GM12878 (cell line): ENCODE results near the gene PLP2. TPM values are rescaled to one million over a fixed set of nuclear protein-coding genes. Genes with fewer than 3 reads are reported as not detected.

ENCODE experiments used
- CBX3 ChIP-seq: fragments of 200-600 bp; sonication (generic); IDR thresholded peaks from 2 replicates; pipeline ENCODE4 v1.6.1; 2016; ENCODE audit warnings: low read depth, borderline replicate concordance
- EED ChIP-seq: sonication (generic); IDR thresholded peaks from 2 replicates; pipeline ENCODE4 v1.6.1; 2016; ENCODE audit warnings: antibody characterized with exemption, low read depth
- EGR1 ChIP-seq, 2 experiments: IDR thresholded peaks; 1 replicate in 1 of 2; 2 replicates in 1 of 2; pipeline ENCODE4 v1.6.1; 2011 to 2012; ENCODE audit warnings: low read depth in 2 of 2, low read length in 2 of 2, borderline replicate concordance in 1 of 2, mild to moderate bottlenecking in 1 of 2, moderate library complexity in 1 of 2
- ETV6 ChIP-seq, 2 experiments: fragments of 450-650 bp in 1 of 2; IDR thresholded peaks in 1 of 2; conservative IDR thresholded peaks in 1 of 2; 2 replicates each; pipeline ENCODE4 v1.6.1; 2014; ENCODE audit warnings: antibody characterized with exemption in 1 of 2, borderline replicate concordance in 1 of 2, low read depth in 1 of 2, mild to moderate bottlenecking in 1 of 2, moderate library complexity in 1 of 2
- FOXK2 ChIP-seq: fragments of 450-650 bp; IDR thresholded peaks from 2 replicates; pipeline ENCODE4 v1.6.1; 2017; ENCODE audit warnings: mild to moderate bottlenecking, moderate library complexity
- GABPA ChIP-seq: IDR thresholded peaks from 2 replicates; pipeline ENCODE4 v1.6.1; 2014; ENCODE audit warnings: antibody characterized with exemption, low read depth, mild to moderate bottlenecking, inconsistent platforms
- HDAC2 ChIP-seq: fragments of 200-600 bp; sonication (generic); IDR thresholded peaks from 2 replicates; pipeline ENCODE4 v1.6.1; 2017
- IKZF1 ChIP-seq: fragments of 450-650 bp; conservative IDR thresholded peaks from 2 replicates; pipeline ENCODE4 v1.6.1; 2017; ENCODE audit warnings: antibody characterized with exemption, mild to moderate bottlenecking
- KLF5 ChIP-seq: fragments of 450-650 bp; IDR thresholded peaks from 2 replicates; pipeline ENCODE4 v1.6.1; 2014; ENCODE audit warnings: mild to moderate bottlenecking; ENCODE audit not compliant: partially characterized antibody
- MXI1 ChIP-seq: fragments of 150-350 bp; IDR thresholded peaks from 2 replicates; pipeline ENCODE4 v1.6.1; 2011; ENCODE audit warnings: low read depth, mild to moderate bottlenecking, inconsistent platforms, low read length, improper control_type of control experiment
- MYB ChIP-seq: fragments of 150-350 bp; IDR thresholded peaks from 2 replicates; pipeline ENCODE4 v1.6.1; 2014; ENCODE audit warnings: mild to moderate bottlenecking, low read depth, low read length, borderline replicate concordance
- MYC ChIP-seq: IDR thresholded peaks from 2 replicates; pipeline ENCODE4 v1.6.1; 2011; ENCODE audit warnings: mild to moderate bottlenecking, low read length, moderate library complexity, inconsistent platforms; ENCODE audit not compliant: insufficient read depth, insufficient replicate concordance, insufficient read length, severe bottlenecking
- NR2F1 ChIP-seq: fragments of 450-650 bp; conservative IDR thresholded peaks from 2 replicates; pipeline ENCODE4 v1.6.1; 2017; ENCODE audit warnings: mild to moderate bottlenecking
- POLR2AphosphoS2 ChIP-seq: IDR thresholded peaks from 2 replicates; pipeline ENCODE4 v1.6.1; 2011; ENCODE audit warnings: low read depth, mild to moderate bottlenecking, low read length, improper control_type of control experiment, moderate library complexity
- RB1 ChIP-seq: fragments of 450-650 bp; formaldehyde crosslinking; IDR thresholded peaks from 2 replicates; pipeline ENCODE4 v1.6.1; 2017; ENCODE audit warnings: mild to moderate bottlenecking, borderline replicate concordance
- RCOR1 ChIP-seq: conservative IDR thresholded peaks from 2 replicates; pipeline ENCODE4 v1.6.1; 2012; ENCODE audit warnings: low read depth, low read length, improper control_type of control experiment
- SIX5 ChIP-seq: IDR thresholded peaks from 2 replicates; pipeline ENCODE4 v1.6.1; 2011; ENCODE audit warnings: mild to moderate bottlenecking, low read depth, low read length, moderate library complexity; ENCODE audit not compliant: severe bottlenecking
- SPI1 ChIP-seq: IDR thresholded peaks from 2 replicates; pipeline ENCODE4 v1.6.1; 2011; ENCODE audit warnings: low read depth, mild to moderate bottlenecking, low read length, moderate library complexity, borderline replicate concordance; ENCODE audit not compliant: insufficient read depth
- SRF ChIP-seq, 2 experiments: IDR thresholded peaks; 2 replicates each; pipeline ENCODE4 v1.6.1; 2011; ENCODE audit warnings: low read depth in 2 of 2, low read length in 2 of 2, mild to moderate bottlenecking in 1 of 2, moderate library complexity in 1 of 2
- ZNF207 ChIP-seq: fragments of 450-650 bp; IDR thresholded peaks from 2 replicates; pipeline ENCODE4 v1.6.1; 2014; ENCODE audit warnings: antibody characterized with exemption, mild to moderate bottlenecking, borderline replicate concordance
- ZNF274 ChIP-seq: IDR thresholded peaks from one replicate; pipeline ENCODE4 v1.8.0; 2011; ENCODE audit not compliant: insufficient read length, insufficient read depth
- ZNF622 ChIP-seq: fragments of 450-650 bp; IDR thresholded peaks from 2 replicates; pipeline ENCODE4 v1.6.1; 2017; ENCODE audit warnings: mild to moderate bottlenecking, inconsistent platforms
- polyA plus RNA-seq, 11 experiments: library from polyadenylated mRNA; depleted of rRNA in 4 of 11; unstranded in 6 of 11; stranded (reverse) in 5 of 11; fragments of >200 nt; fragmentation: Nextera tagmentation in 4 of 11; fragmentation: Illumina TruSeq in 1 of 11; extraction: Ambion mirVana in 4 of 11; extraction: Trizol in 1 of 11; gene quantifications; 1 replicate in 1 of 11; 2 replicates in 10 of 11; pipeline versions ENCODE4 v1.2.1 to v1.2.3, GENCODE V29; 2011 to 2016; ENCODE audit warnings: inconsistent platforms in 2 of 11, missing spikeins in 2 of 11, low read depth in 1 of 11
- total RNA-seq, 4 experiments: library from RNA; depleted of rRNA in 3 of 4; stranded (reverse); fragments of >200 nt in 3 of 4; fragmentation: Illumina TruSeq in 1 of 4; extraction: Trizol in 1 of 4; gene quantifications; 2 replicates each; pipeline versions ENCODE4 v1.2.1 to v1.2.3, GENCODE V29; 2013 to 2021
- TF ChIP-seq, protein P1 (sequence below): fragments of 450-650 bp; IDR thresholded peaks from 2 replicates; pipeline ENCODE4 v1.6.1; 2017; ENCODE audit warnings: mild to moderate bottlenecking, moderate library complexity
- TF ChIP-seq, protein P2 (sequence below): IDR thresholded peaks from 2 replicates; pipeline ENCODE4 v1.6.1; 2012; ENCODE audit warnings: low read length, inconsistent platforms
- TF ChIP-seq, protein P3 (sequence below): IDR thresholded peaks from 2 replicates; pipeline ENCODE4 v1.6.1; 2011; ENCODE audit warnings: borderline replicate concordance, low read depth, mild to moderate bottlenecking, moderate library complexity, low read length; ENCODE audit not compliant: insufficient read depth, poor library complexity, severe bottlenecking

The PLP2 gene
- total and polyA plus RNA-seq, 10 of the 15 experiments (the other 5 are each of a cell fraction or from before 2014, with no cell fraction given), result 56.6 to 177 (median 99.3) TPM

DNA sequence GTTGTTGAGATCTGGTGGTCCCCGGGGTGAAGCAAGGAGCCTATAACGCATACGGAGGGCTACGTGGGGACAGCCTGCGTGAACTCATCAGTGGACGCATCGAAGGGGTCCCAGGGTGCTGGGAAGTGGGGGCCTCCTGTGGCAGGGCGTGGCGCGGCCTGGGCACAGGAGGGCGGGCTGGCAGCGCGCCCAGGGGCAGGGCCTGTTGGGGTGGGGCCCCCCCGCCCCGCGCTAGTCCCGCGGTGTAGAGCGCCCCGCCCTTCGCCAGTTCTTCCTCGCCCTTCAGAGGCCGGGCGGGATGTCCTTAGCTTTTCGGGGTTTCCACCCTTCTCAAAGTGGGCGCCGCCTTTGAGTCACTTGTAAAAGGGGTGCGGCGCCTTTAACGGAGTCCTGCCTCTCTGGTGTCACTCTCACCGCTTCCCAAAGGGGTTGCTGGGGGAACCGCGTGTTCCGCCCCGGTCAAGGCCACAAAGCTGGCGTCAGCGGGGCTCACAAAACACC, 632 bp downstream of the PLP2 start (continued):
- peak; percentile 66; the same call in 1 of the 2 replicates for TF ChIP-seq RB1
- no peak for TF ChIP-seq SIX5
- TF ChIP-seq ZNF274, result no peak
- TF ChIP-seq, protein P1, sequence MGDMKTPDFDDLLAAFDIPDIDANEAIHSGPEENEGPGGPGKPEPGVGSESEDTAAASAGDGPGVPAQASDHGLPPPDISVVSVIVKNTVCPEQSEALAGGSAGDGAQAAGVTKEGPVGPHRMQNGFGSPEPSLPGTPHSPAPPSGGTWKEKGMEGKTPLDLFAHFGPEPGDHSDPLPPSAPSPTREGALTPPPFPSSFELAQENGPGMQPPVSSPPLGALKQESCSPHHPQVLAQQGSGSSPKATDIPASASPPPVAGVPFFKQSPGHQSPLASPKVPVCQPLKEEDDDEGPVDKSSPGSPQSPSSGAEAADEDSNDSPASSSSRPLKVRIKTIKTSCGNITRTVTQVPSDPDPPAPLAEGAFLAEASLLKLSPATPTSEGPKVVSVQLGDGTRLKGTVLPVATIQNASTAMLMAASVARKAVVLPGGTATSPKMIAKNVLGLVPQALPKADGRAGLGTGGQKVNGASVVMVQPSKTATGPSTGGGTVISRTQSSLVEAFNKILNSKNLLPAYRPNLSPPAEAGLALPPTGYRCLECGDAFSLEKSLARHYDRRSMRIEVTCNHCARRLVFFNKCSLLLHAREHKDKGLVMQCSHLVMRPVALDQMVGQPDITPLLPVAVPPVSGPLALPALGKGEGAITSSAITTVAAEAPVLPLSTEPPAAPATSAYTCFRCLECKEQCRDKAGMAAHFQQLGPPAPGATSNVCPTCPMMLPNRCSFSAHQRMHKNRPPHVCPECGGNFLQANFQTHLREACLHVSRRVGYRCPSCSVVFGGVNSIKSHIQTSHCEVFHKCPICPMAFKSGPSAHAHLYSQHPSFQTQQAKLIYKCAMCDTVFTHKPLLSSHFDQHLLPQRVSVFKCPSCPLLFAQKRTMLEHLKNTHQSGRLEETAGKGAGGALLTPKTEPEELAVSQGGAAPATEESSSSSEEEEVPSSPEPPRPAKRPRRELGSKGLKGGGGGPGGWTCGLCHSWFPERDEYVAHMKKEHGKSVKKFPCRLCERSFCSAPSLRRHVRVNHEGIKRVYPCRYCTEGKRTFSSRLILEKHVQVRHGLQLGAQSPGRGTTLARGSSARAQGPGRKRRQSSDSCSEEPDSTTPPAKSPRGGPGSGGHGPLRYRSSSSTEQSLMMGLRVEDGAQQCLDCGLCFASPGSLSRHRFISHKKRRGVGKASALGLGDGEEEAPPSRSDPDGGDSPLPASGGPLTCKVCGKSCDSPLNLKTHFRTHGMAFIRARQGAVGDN, result no peak
- no peak for TF ChIP-seq GABPA
- TF ChIP-seq ETV6 (conservative IDR thresholded peaks at IDR 0.05 in 1 of 2, IDR thresholded peaks at IDR 0.05 in 1 of 2; ENCODE audit: borderline replicate concordance in 1 of 2, low read depth in 1 of 2), result no peak
- peak; percentile 18; the same call in 1 of the 2 replicates for TF ChIP-seq IKZF1
- peak; percentile 76 for TF ChIP-seq MXI1
- no peak for TF ChIP-seq MYB
- 0 out of 2 replicates have a peak, but pooled peaks have one; percentile 11 for TF ChIP-seq SPI1
- TF ChIP-seq EED, result no peak
- TF ChIP-seq, protein P2, sequence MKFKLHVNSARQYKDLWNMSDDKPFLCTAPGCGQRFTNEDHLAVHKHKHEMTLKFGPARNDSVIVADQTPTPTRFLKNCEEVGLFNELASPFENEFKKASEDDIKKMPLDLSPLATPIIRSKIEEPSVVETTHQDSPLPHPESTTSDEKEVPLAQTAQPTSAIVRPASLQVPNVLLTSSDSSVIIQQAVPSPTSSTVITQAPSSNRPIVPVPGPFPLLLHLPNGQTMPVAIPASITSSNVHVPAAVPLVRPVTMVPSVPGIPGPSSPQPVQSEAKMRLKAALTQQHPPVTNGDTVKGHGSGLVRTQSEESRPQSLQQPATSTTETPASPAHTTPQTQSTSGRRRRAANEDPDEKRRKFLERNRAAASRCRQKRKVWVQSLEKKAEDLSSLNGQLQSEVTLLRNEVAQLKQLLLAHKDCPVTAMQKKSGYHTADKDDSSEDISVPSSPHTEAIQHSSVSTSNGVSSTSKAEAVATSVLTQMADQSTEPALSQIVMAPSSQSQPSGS, result no peak
- TF ChIP-seq EGR1 (IDR thresholded peaks at IDR 0.05; ENCODE audit: borderline replicate concordance in 1 of 2, low read depth in 2 of 2, low read length in 2 of 2), result no peak
- TF ChIP-seq HDAC2, result no peak
- no peak for TF ChIP-seq RCOR1
- TF ChIP-seq ZNF622, result no peak
- no peak for TF ChIP-seq KLF5
- TF ChIP-seq, protein P3, sequence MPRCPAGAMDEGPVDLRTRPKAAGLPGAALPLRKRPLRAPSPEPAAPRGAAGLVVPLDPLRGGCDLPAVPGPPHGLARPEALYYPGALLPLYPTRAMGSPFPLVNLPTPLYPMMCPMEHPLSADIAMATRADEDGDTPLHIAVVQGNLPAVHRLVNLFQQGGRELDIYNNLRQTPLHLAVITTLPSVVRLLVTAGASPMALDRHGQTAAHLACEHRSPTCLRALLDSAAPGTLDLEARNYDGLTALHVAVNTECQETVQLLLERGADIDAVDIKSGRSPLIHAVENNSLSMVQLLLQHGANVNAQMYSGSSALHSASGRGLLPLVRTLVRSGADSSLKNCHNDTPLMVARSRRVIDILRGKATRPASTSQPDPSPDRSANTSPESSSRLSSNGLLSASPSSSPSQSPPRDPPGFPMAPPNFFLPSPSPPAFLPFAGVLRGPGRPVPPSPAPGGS, result peak; percentile 13
- no peak for TF ChIP-seq FOXK2
- no peak for TF ChIP-seq CBX3
- TF ChIP-seq POLR2AphosphoS2, result no peak; the same call in 1 of the 2 replicates
- TF ChIP-seq SRF (IDR thresholded peaks at IDR 0.05; ENCODE audit: low read depth in 2 of 2, low read length in 2 of 2), result no peak
- TF ChIP-seq NR2F1, result no peak
- TF ChIP-seq ZNF207, result no peak
- no peak for TF ChIP-seq MYC
